Osteoblast (primary cell): Measurements from ENCODE around the gene CD7. TPM values are rescaled to one million over a fixed set of nuclear protein-coding genes. Genes with fewer than 3 reads are reported as not detected.
"Not testable (repeated sequence)": the region's sequence is repeated elsewhere in the genome, so short reads cannot be mapped to it uniquely, and the experiment has no call there.

ENCODE experiments used
- DNase-seq: peaks from one replicate; pipeline ENCODE4 v3.0.0; 2011; ENCODE audit warnings: low spot score, mixed read lengths; ENCODE audit not compliant: insufficient read length; ENCODE audit errors: missing footprints
- H2AFZ ChIP-seq: 2 replicates; pipeline ENCODE4 v1.6.0; 2011; ENCODE audit warnings: mild to moderate bottlenecking, low read length
- H3K27ac ChIP-seq: 2 replicates; pipeline ENCODE4 v1.5.1; 2011; ENCODE audit warnings: mild to moderate bottlenecking, low read depth, low read length, moderate library complexity
- H3K27me3 ChIP-seq: 2 replicates; pipeline ENCODE4 v1.6.0; 2012; ENCODE audit warnings: mild to moderate bottlenecking, control low read depth, inconsistent platforms, low read length, moderate library complexity; ENCODE audit not compliant: insufficient read depth
- H3K36me3 ChIP-seq: 2 replicates; pipeline ENCODE4 v1.5.1; 2011; ENCODE audit warnings: mild to moderate bottlenecking, low read length, control low read depth, moderate library complexity; ENCODE audit not compliant: insufficient read depth
- H3K4me1 ChIP-seq: 2 replicates; pipeline ENCODE4 v1.5.1; 2011; ENCODE audit warnings: mild to moderate bottlenecking, low read length, control low read depth, moderate library complexity; ENCODE audit not compliant: insufficient read depth
- H3K4me2 ChIP-seq: 2 replicates; pipeline ENCODE4 v1.6.0; 2011; ENCODE audit warnings: mild to moderate bottlenecking, low read length; ENCODE audit not compliant: insufficient read depth
- H3K4me3 ChIP-seq: fragments of 200-600 bp; sonication (generic); 3 replicates; pipeline ENCODE4 v1.5.1; 2012; ENCODE audit warnings: mild to moderate bottlenecking, low read length, inconsistent platforms; ENCODE audit not compliant: insufficient read depth
- H3K79me2 ChIP-seq: 2 replicates; pipeline ENCODE4 v1.6.0; 2012; ENCODE audit warnings: mild to moderate bottlenecking, low read length, control low read depth, inconsistent platforms; ENCODE audit not compliant: insufficient read depth
- H3K9me3 ChIP-seq: 2 replicates; pipeline ENCODE4 v1.5.1; 2011; ENCODE audit warnings: low read depth, low read length, control low read depth
- H4K20me1 ChIP-seq: 2 replicates; pipeline ENCODE4 v1.6.0; 2012; ENCODE audit warnings: mild to moderate bottlenecking, low read length, control low read depth; ENCODE audit not compliant: insufficient read depth
- CTCF ChIP-seq: IDR thresholded peaks from 2 replicates; pipeline ENCODE4 v1.5.1; 2011; ENCODE audit warnings: mild to moderate bottlenecking, low read depth, low read length, moderate library complexity; ENCODE audit errors: extremely low read depth
- total RNA-seq: library from RNA; depleted of rRNA; stranded (reverse); fragments of >200 nt; gene quantifications from 2 replicates; pipeline ENCODE4 v1.2.3, GENCODE V29; 2012

CD7 gene
- total RNA-seq, result not detected in 2 replicates

DNA sequence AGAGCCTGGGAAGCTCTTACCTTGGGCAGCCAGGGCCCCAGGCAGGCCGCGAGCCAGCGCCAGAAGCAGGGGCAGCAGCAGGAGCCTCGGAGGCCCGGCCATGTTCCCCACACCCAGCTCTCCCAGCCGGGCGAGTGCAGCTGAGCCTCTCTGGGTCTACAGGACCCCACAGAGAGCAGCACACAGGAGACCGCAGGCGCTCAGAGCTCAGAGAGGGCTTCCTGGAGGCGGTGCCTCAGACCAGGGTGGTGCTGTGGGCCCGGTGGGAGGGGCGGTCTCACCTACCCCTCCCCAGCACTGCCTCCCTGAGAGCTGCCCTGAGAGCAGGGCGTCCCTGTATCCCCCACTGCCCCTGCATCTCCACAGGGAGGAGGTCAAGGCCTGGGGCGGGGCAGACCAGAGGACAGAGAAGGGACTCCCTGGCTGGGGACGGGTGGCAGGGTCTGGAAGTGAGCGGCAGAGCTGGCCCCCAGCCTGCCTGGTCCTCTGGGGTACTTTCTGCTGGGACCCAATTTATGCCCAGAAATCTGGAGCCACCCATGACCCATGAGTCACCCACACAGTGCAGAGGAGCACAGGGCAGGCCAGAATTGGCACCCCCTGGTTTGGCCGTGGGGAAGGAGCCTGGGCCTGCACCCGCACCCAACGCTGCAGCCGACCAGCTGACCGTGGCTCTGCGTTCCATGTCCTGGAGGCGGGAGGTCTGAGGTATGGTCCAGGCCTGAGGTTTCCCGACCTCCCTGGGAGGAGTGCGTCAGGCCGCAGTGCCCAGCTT is at the start of gene CD7:
TSS of gene CD7 (minus strand) at position 215 of the 775 bp plus-strand sequence. CDS start at position 102, 113 bp downstream.
- Histone ChIP-seq H3K27ac (no peak within 1 kb of the TSS), H3K4me3 (no peak within 1 kb of the TSS), H3K79me2 (no peaks in the 10 kb centered on the region), H4K20me1 (no peaks in the 10 kb centered on the region), H3K4me1 (no peaks in the 10 kb centered on the region), H2AFZ (no peak within 1 kb of the TSS), H3K4me2 (no peak within 1 kb of the TSS), H3K27me3 (peaks cover 32% of the 10 kb centered on the region), H3K9me3 (no peaks in the 10 kb centered on the region), H3K36me3 (no peaks in the 10 kb centered on the region)
- TF ChIP-seq CTCF, result no peak
- no peak for DNase-seq

DNA sequence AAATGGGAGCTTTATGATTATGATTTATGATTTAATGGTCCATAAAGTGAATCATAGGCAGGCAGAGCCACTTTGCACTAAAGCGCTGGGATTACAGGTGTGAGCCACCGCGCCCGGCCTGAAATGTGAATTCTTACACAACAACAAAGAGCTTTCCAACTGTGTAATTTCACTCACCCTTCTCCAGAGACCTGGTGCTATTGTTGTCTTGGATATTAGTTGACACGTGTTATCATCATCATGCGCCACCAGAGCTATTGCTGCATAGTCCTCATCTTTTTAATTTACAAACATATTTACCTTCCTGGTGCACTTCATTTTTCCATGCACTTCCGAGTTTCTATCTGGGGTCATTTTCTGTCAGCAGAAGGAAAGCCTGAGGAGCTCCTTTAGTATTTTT is 49.3 kb upstream of the CD7 start:
- TF ChIP-seq CTCF, result no peak
- Histone ChIP-seq H3K36me3 (no peaks in the 10 kb centered on the region), H3K27me3 (peaks cover 42% of the 10 kb centered on the region), H3K27ac (no peak overlapping the region), H3K4me2 (no peak overlapping the region), H3K4me3 (no peak overlapping the region), H4K20me1 (no peaks in the 10 kb centered on the region), H3K79me2 (no peaks in the 10 kb centered on the region), H3K4me1 (no peaks in the 10 kb centered on the region), H2AFZ (no peak overlapping the region), H3K9me3 (no peaks in the 10 kb centered on the region)
- DNase-seq, result peak; percentile 11

- Histone ChIP-seq H3K9me3 (no peaks in the 10 kb centered on the region), H4K20me1 (no peaks in the 10 kb centered on the region), H3K79me2 (no peaks in the 10 kb centered on the region), H3K4me1 (no peaks in the 10 kb centered on the region), H3K27ac (no peak overlapping the region), H2AFZ (no peak overlapping the region), H3K4me2 (no peak overlapping the region), H3K4me3 (no peak overlapping the region), H3K27me3 (peaks cover 34% of the 10 kb centered on the region), H3K36me3 (no peaks in the 10 kb centered on the region)
- DNase-seq, result peak; percentile 60
- no peak for TF ChIP-seq CTCF
Observed at GRCh38 chr17:82365606-82366295, 48.3 kb upstream of the CD7 start.

- H3K4me1 ChIP-seq, result no peaks in the 10 kb centered on the region
- no peak for TF ChIP-seq CTCF
- H3K79me2 ChIP-seq, result no peaks in the 10 kb centered on the region
- H3K4me2 ChIP-seq, result no peak overlapping the region
- H3K9me3 ChIP-seq, result no peaks in the 10 kb centered on the region
- peaks cover 16% of the 10 kb centered on the region for H3K27me3 ChIP-seq
- DNase-seq, result peak; percentile 46
- no peaks in the 10 kb centered on the region for H3K36me3 ChIP-seq
- H3K27ac ChIP-seq, result no peak overlapping the region
- H3K4me3 ChIP-seq, result no peak overlapping the region
- no peaks in the 10 kb centered on the region for H4K20me1 ChIP-seq
- H2AFZ ChIP-seq, result no peak overlapping the region
Observed at GRCh38 chr17:82361885-82362633, 44.7 kb upstream of the CD7 start.

DNA sequence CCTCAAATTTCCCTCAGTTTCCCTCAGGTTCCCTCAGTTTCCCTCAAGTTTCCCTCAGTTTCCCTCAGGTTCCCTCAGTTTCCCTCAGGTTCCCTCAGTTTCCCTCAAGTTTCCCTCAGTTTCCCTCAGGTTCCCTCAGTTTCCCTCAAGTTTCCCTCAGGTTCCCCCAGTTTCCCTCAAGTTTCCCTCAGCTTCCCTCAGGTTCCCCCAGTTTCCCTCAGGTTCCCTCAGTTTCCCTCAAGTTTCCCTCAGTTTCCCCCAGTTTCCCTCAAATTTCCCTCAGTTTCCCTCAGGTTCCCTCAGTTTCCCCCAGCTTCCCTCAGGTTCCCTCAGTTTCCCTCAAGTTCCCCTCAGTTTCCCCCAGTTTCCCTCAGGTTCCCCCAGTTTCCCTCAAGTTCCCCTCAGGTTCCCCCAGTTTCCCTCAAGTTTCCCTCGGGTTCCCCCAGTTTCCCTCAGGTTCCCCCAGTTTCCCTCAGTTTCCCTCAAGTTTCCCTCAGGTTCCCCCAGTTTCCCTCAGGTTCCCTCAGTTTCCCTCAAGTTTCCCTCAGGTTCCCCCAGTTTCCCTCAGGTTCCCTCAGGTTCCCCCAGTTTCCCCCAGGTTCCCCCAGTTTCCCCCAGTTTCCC is 42.2 kb upstream of the CD7 start:
- peaks cover 20% of the 10 kb centered on the region for H3K27me3 ChIP-seq
- H3K4me1 ChIP-seq, H3K9me3 ChIP-seq, H3K4me3 ChIP-seq, H3K4me2 ChIP-seq, H3K27ac ChIP-seq, H2AFZ ChIP-seq, H3K79me2 ChIP-seq, H3K36me3 ChIP-seq, H4K20me1 ChIP-seq: not testable (repeated sequence)
- peak; percentile 30 for DNase-seq
